ENCODE data around the gene RELN. TPM values are rescaled to one million over a fixed set of nuclear protein-coding genes. Genes with fewer than 3 reads are reported as not detected.

The RELN gene
- polyA plus RNA-seq, 1 donor: 5.0 TPM

GRCh38 chr7:103613655-103614642, 375.5 kb downstream of the RELN start:
- 70% methylated on average over 2 of the region's 3 CpGs for WGBS (ENCODE audit: insufficient coverage, low lambda C conversion rate)
- H3K4me3 ChIP-seq (ENCODE audit: low read length): no peak overlapping the region
- no peak overlapping the region for H3K27ac ChIP-seq (ENCODE audit: low read length)
- H3K4me1 ChIP-seq (ENCODE audit: control insufficient read depth, insufficient read depth, low read length): no peaks in the 10 kb centered on the region
- H3K9me3 ChIP-seq (ENCODE audit: control insufficient read depth, low read depth, low read length): no peaks in the 10 kb centered on the region
- H3K27me3 ChIP-seq (ENCODE audit: control insufficient read depth, insufficient read depth, low read length): no peaks in the 10 kb centered on the region
- no peaks in the 10 kb centered on the region for H3K36me3 ChIP-seq (ENCODE audit: control insufficient read depth, insufficient read depth, low read length)
- DNase-seq: no peak

DNA sequence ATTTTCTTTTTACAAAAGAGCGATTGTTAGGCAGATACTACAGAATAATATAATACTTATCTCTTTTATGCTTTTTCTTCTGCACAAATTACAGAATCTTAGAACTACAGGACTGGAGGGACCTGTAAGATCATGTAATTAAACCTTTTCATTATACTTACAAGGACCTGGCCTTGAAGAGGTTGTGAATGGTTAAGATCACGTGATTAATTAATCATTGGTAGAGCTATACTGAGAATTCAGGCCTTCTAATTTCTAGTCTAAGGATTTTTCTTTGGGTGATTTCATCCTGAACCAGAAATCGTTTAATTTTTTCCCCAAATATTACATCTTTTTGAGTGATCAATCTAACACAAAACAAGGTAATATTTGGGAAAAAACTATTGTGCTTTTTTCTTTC, 379.7 kb downstream of the RELN start:
- Histone ChIP-seq H3K4me1 (ENCODE audit: control insufficient read depth, insufficient read depth, low read length) (no peaks in the 10 kb centered on the region), H3K36me3 (ENCODE audit: control insufficient read depth, insufficient read depth, low read length) (no peaks in the 10 kb centered on the region), H3K4me3 (ENCODE audit: low read length) (no peak overlapping the region), H3K27ac (ENCODE audit: low read length) (no peak overlapping the region), H3K9me3 (ENCODE audit: control insufficient read depth, low read depth, low read length) (no peaks in the 10 kb centered on the region), H3K27me3 (ENCODE audit: control insufficient read depth, insufficient read depth, low read length) (no peaks in the 10 kb centered on the region)
- 100% methylated on average over 2 of the region's 3 CpGs for WGBS (ENCODE audit: insufficient coverage, low lambda C conversion rate)
- DNase-seq: no peak

DNA sequence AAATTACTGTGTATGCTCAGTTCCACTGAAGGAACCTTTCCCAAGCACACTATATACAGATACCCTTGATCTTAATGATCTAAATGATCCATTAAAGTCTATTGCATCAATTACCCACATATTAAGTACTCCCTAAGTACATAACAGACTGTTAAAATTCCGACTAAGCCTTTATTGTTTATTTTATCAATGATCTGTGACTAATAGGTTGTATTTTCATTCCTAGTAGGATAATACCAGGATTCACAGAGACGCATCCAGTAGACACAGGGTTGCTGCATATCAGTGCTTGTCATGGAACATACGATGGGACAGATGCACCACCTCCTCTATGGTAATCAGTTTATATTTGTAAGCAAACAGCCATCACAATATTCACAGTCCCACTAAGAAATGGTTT, 383.8 kb downstream of the RELN start:
- H3K27ac ChIP-seq (ENCODE audit: low read length): no peak overlapping the region
- H3K36me3 ChIP-seq (ENCODE audit: control insufficient read depth, insufficient read depth, low read length): no peaks in the 10 kb centered on the region
- no peaks in the 10 kb centered on the region for H3K4me1 ChIP-seq (ENCODE audit: control insufficient read depth, insufficient read depth, low read length)
- WGBS (ENCODE audit: insufficient coverage, low lambda C conversion rate): 33% methylated on average over 1 of the region's 3 CpGs
- H3K4me3 ChIP-seq (ENCODE audit: low read length): no peak overlapping the region
- no peaks in the 10 kb centered on the region for H3K9me3 ChIP-seq (ENCODE audit: control insufficient read depth, low read depth, low read length)
- H3K27me3 ChIP-seq (ENCODE audit: control insufficient read depth, insufficient read depth, low read length): no peaks in the 10 kb centered on the region
- DNase-seq: no peak

- Histone ChIP-seq H3K4me1 (ENCODE audit: control insufficient read depth, insufficient read depth, low read length) (no peaks in the 10 kb centered on the region), H3K27me3 (ENCODE audit: control insufficient read depth, insufficient read depth, low read length) (no peaks in the 10 kb centered on the region), H3K27ac (ENCODE audit: low read length) (no peak overlapping the region), H3K36me3 (ENCODE audit: control insufficient read depth, insufficient read depth, low read length) (no peaks in the 10 kb centered on the region), H3K9me3 (ENCODE audit: control insufficient read depth, low read depth, low read length) (no peaks in the 10 kb centered on the region), H3K4me3 (ENCODE audit: low read length) (no peak overlapping the region)
- no CpG with 5 or more reads among the region's 2 CpGs for WGBS (ENCODE audit: insufficient coverage, low lambda C conversion rate)
- no peak for DNase-seq
Observed at GRCh38 chr7:103598326-103598905, 391.0 kb downstream of the RELN start.

- 60% methylated on average over 1 of the region's 2 CpGs for WGBS (ENCODE audit: insufficient coverage, low lambda C conversion rate)
Observed at GRCh38 chr7:103597606-103598005, 391.9 kb downstream of the RELN start.

GRCh38 chr7:103594186-103594585, 395.3 kb downstream of the RELN start:
- WGBS (ENCODE audit: insufficient coverage, low lambda C conversion rate): 100% methylated on average over 1 of the region's 5 CpGs
- H3K4me3 ChIP-seq (ENCODE audit: low read length): no peak overlapping the region

More at GRCh38 chr7:103597606-103598005, 391.9 kb downstream of the RELN start:
- H3K4me1 ChIP-seq (ENCODE audit: control insufficient read depth, insufficient read depth, low read length): no peaks in the 10 kb centered on the region
- H3K36me3 ChIP-seq (ENCODE audit: control insufficient read depth, insufficient read depth, low read length): no peaks in the 10 kb centered on the region
- H3K4me3 ChIP-seq (ENCODE audit: low read length): no peak overlapping the region
- no peaks in the 10 kb centered on the region for H3K9me3 ChIP-seq (ENCODE audit: control insufficient read depth, low read depth, low read length)
- DNase-seq: no peak
- no peak overlapping the region for H3K27ac ChIP-seq (ENCODE audit: low read length)
- H3K27me3 ChIP-seq (ENCODE audit: control insufficient read depth, insufficient read depth, low read length): no peaks in the 10 kb centered on the region

GRCh38 chr7:103593691-103594090, 395.8 kb downstream of the RELN start:
- no CpG with 5 or more reads among the region's 2 CpGs for WGBS (ENCODE audit: insufficient coverage, low lambda C conversion rate)
- H3K4me1 ChIP-seq (ENCODE audit: control insufficient read depth, insufficient read depth, low read length): no peaks in the 10 kb centered on the region
- no peaks in the 10 kb centered on the region for H3K27me3 ChIP-seq (ENCODE audit: control insufficient read depth, insufficient read depth, low read length)
- H3K9me3 ChIP-seq (ENCODE audit: control insufficient read depth, low read depth, low read length): no peaks in the 10 kb centered on the region
- H3K36me3 ChIP-seq (ENCODE audit: control insufficient read depth, insufficient read depth, low read length): no peaks in the 10 kb centered on the region
- no peak for DNase-seq
- H3K27ac ChIP-seq (ENCODE audit: low read length): no peak overlapping the region
- H3K4me3 ChIP-seq (ENCODE audit: low read length): no peak overlapping the region

More at GRCh38 chr7:103594186-103594585, 395.3 kb downstream of the RELN start:
- H3K36me3 ChIP-seq (ENCODE audit: control insufficient read depth, insufficient read depth, low read length): no peaks in the 10 kb centered on the region
- no peaks in the 10 kb centered on the region for H3K27me3 ChIP-seq (ENCODE audit: control insufficient read depth, insufficient read depth, low read length)
- H3K9me3 ChIP-seq (ENCODE audit: control insufficient read depth, low read depth, low read length): no peaks in the 10 kb centered on the region
- no peak for DNase-seq
- H3K4me1 ChIP-seq (ENCODE audit: control insufficient read depth, insufficient read depth, low read length): no peaks in the 10 kb centered on the region
- no peak overlapping the region for H3K27ac ChIP-seq (ENCODE audit: low read length)

GRCh38 chr7:103592844-103593243, 396.6 kb downstream of the RELN start:
- H3K4me1 ChIP-seq (ENCODE audit: control insufficient read depth, insufficient read depth, low read length): no peaks in the 10 kb centered on the region
- H3K27ac ChIP-seq (ENCODE audit: low read length): no peak overlapping the region
- no peaks in the 10 kb centered on the region for H3K9me3 ChIP-seq (ENCODE audit: control insufficient read depth, low read depth, low read length)
- DNase-seq: no peak
- no peak overlapping the region for H3K4me3 ChIP-seq (ENCODE audit: low read length)
- H3K36me3 ChIP-seq (ENCODE audit: control insufficient read depth, insufficient read depth, low read length): no peaks in the 10 kb centered on the region
- H3K27me3 ChIP-seq (ENCODE audit: control insufficient read depth, insufficient read depth, low read length): no peaks in the 10 kb centered on the region

- WGBS (ENCODE audit: insufficient coverage, low lambda C conversion rate): no CpG with 5 or more reads among the region's 1 CpG
Observed at GRCh38 chr7:103592187-103592586, 397.3 kb downstream of the RELN start.

GRCh38 chr7:103580031-103580430, 409.4 kb downstream of the RELN start:
- H3K4me1 ChIP-seq (ENCODE audit: control insufficient read depth, insufficient read depth, low read length): no peaks in the 10 kb centered on the region

More at GRCh38 chr7:103592187-103592586, 397.3 kb downstream of the RELN start:
- Histone ChIP-seq H3K27ac (ENCODE audit: low read length) (no peak overlapping the region), H3K4me1 (ENCODE audit: control insufficient read depth, insufficient read depth, low read length) (no peaks in the 10 kb centered on the region), H3K4me3 (ENCODE audit: low read length) (no peak overlapping the region), H3K36me3 (ENCODE audit: control insufficient read depth, insufficient read depth, low read length) (no peaks in the 10 kb centered on the region), H3K9me3 (ENCODE audit: control insufficient read depth, low read depth, low read length) (no peaks in the 10 kb centered on the region), H3K27me3 (ENCODE audit: control insufficient read depth, insufficient read depth, low read length) (no peaks in the 10 kb centered on the region)
- no peak for DNase-seq

More at GRCh38 chr7:103580031-103580430, 409.4 kb downstream of the RELN start:
- H3K4me3 ChIP-seq (ENCODE audit: low read length): no peak overlapping the region
- H3K27ac ChIP-seq (ENCODE audit: low read length): no peak overlapping the region
- no peaks in the 10 kb centered on the region for H3K9me3 ChIP-seq (ENCODE audit: control insufficient read depth, low read depth, low read length)
- H3K27me3 ChIP-seq (ENCODE audit: control insufficient read depth, insufficient read depth, low read length): no peaks in the 10 kb centered on the region
- no peak for DNase-seq
- H3K36me3 ChIP-seq (ENCODE audit: control insufficient read depth, insufficient read depth, low read length): no peaks in the 10 kb centered on the region
- WGBS (ENCODE audit: insufficient coverage, low lambda C conversion rate): 100% methylated on average over 1 of the region's 2 CpGs
